Muscle layer of duodenum (tissue), 2 donors: ENCODE results near the gene CD79A.

Experiments used
- H3K27ac ChIP-seq: one replicate; pipeline ENCODE4 v1.7.0; 2013; ENCODE audit warnings: mild to moderate bottlenecking, low read length
- H3K27me3 ChIP-seq: one replicate; pipeline ENCODE4 v1.7.0; 2013; ENCODE audit warnings: low read depth, mild to moderate bottlenecking, control low read depth, low read length
- H3K36me3 ChIP-seq, 2 donors: one replicate each; pipeline ENCODE4 v1.7.0; 2013; ENCODE audit warnings: low read length in 2 of 2, control low read depth in 1 of 2, mild to moderate bottlenecking in 1 of 2; ENCODE audit not compliant: insufficient read depth in 2 of 2, control insufficient read depth in 1 of 2
- H3K4me1 ChIP-seq, 2 donors: one replicate each; pipeline ENCODE4 v1.7.0; 2013; ENCODE audit warnings: low read length in 2 of 2, mild to moderate bottlenecking in 2 of 2, control low read depth in 1 of 2, moderate library complexity in 1 of 2; ENCODE audit not compliant: insufficient read depth in 2 of 2, control insufficient read depth in 1 of 2
- H3K4me3 ChIP-seq, 2 donors: one replicate each; pipeline ENCODE4 v1.7.0; 2013; ENCODE audit warnings: low read length in 2 of 2, low read depth in 1 of 2, mild to moderate bottlenecking in 1 of 2
- H3K9me3 ChIP-seq, 2 donors: one replicate each; pipeline ENCODE4 v1.7.0; 2013; ENCODE audit warnings: low read length in 2 of 2, control low read depth in 1 of 2, mild to moderate bottlenecking in 1 of 2; ENCODE audit not compliant: control insufficient read depth in 1 of 2
- donor health status: healthy.

The CD79A gene

DNA sequence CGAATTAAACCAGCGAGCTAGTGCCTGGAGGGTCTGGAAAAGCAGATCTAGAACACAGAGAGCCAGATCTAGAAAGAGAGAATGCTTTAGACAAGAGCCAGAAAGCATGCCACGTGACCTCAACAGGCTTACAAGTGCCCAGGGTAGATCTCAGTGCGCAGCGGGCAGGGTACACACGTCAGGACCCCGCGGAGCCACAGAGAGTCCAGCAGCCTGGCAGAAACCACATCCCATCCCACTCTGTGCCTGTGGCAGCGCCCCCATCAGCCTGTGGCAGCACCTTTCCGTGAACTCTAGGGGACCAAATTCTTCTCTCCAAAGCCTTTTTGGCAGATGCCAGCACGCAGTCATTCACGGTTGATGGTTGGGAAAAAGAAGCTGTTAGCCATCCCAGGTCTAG, 11.8 kb downstream of the CD79A start:
- Histone ChIP-seq H3K9me3 (no peaks in the 10 kb centered on the region), H3K4me1 (peaks cover 7 to 21% of the 10 kb centered on the region in 2 donors), H3K36me3 (peaks cover 15 to 43% of the 10 kb centered on the region in 2 donors), H3K27me3 (no peaks in the 10 kb centered on the region), H3K4me3 (no peak overlapping the region), H3K27ac (no peak overlapping the region)

DNA sequence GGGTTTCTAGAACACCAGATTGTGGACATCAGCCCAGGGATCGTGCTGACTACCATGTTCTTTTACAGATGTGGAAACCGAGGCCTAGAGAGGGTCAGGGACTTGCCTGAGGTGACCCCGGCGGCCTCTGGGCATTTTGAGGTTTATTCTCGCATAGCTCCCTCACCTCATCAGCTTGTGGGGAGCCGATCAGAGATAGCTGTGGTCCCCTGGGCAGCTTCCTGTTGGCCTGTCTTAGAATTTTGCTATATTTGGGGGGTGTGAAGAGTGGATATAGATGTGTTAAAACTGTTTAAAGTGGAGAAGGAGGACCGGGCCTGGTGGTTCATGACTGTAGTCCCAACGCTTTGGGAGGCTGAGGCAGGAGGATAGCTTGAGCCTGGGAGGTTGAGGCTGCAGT, 12.8 kb downstream of the CD79A start:
- peaks cover 24 to 53% of the 10 kb centered on the region in 2 donors for H3K36me3 ChIP-seq
- no peaks in the 10 kb centered on the region for H3K27me3 ChIP-seq
- no peak overlapping the region for H3K27ac ChIP-seq
- no peaks in the 10 kb centered on the region for H3K9me3 ChIP-seq
- H3K4me3 ChIP-seq, result no peak overlapping the region
- peaks cover 3 to 16% of the 10 kb centered on the region in 2 donors for H3K4me1 ChIP-seq

DNA sequence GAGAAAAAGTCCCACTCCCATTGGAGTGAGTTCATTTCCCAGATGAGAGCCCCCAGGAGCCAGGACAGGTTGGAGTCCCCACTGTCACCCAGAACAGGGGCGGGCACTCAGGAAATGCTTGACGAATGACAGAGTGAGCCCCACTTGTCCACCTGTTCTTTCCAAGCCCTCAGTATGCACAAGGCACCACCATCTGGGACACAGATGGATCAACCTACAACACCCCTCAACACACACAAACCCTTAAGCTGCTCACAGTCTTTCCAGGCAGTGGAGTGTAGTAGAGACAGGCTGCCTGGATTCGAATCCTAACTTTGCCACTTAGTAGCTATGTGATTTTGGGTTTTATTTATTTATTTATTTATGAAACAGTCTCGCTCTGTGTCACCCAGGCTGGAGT, 13.9 kb downstream of the CD79A start:
- Histone ChIP-seq H3K27ac (no peak overlapping the region), H3K9me3 (no peaks in the 10 kb centered on the region), H3K27me3 (no peaks in the 10 kb centered on the region), H3K4me1 (peaks cover 0 to 13% of the 10 kb centered on the region in 2 donors), H3K36me3 (peaks cover 31 to 63% of the 10 kb centered on the region in 2 donors), H3K4me3 (no peak overlapping the region)

DNA sequence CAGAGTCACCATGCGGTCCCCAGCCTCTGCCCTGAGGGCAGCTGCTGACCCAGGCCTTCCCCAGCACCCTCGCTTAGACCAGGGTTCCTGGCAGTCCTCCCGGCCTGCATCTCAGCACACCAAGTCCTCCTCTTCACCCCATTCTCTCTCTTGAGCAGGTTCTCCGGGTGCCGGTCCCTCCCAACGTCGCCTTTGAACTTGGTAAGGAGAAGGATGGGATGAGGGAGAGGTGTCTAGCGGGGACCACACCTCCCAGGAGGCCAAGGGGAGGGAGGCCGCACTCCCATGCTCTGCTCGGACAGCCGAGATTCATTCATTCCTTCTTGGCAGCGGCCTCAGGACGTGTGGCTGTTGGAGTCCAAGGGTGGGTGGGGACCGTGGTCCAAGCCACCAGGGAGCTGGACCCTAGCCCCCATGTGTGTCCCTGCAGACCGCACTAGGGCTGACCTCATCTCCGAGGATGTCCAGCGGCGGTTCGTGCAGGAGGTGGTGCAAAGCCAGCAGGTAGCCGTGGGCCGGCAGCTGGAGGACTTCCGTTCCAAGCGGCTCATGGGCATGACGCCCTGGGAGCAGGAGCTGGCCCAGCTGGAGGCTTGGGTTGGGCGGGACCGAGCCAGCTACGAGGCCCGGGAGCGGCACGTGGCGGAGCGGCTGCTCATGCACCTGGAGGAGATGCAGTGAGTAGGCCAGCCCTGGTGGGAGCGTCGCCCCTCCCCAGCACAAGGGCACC, 15.3 kb downstream of the CD79A start:
- Histone ChIP-seq H3K36me3 (peaks cover 32 to 66% of the 10 kb centered on the region in 2 donors), H3K4me1 (no peaks in the 10 kb centered on the region), H3K4me3 (no peak overlapping the region), H3K9me3 (no peaks in the 10 kb centered on the region), H3K27ac (no peak overlapping the region), H3K27me3 (no peaks in the 10 kb centered on the region)

DNA sequence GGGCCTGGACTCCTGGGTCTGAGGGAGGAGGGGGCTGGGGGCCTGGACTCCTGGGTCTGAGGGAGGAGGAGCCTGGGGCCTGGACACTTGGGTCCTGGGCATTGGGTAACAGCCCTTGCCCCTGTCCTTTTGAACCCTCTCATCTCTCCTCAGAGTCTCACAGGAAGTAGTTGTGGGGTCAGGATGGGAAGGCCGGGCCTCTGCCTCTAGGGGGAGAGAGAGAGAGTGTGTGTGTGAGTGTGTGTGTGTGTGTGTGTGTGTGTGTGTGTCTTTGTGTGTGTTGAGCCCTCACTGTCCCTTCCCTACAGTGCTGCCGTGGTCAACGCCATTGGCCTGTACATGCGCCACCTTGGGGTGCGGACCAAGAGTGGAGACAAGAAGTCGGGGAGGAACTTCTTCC, 16.8 kb downstream of the CD79A start:
- Histone ChIP-seq H3K4me3 (no peak overlapping the region), H3K9me3 (no peaks in the 10 kb centered on the region), H3K27ac (no peak overlapping the region), H3K27me3 (no peaks in the 10 kb centered on the region), H3K4me1 (no peaks in the 10 kb centered on the region), H3K36me3 (peaks cover 38 to 74% of the 10 kb centered on the region in 2 donors)

DNA sequence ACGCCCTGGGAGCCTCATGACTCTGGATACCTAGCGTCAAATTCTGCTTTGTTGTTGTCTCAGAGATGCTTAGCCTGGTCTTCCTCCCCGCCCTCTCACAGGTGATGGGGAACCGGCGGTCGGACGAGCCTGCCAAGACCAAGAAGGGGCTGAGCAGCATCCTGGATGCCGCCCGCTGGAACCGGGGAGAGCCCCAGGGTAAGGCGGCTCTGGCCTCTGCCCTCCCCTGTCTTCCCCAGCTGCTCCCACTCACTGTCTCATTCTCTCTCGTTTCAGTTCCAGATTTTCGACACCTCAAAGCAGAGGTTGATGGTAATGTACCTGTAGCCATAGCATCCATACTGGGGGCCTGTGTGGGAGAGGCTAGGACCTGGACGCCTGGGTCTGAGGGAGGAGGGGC, 17.3 kb downstream of the CD79A start:
- no peak overlapping the region for H3K4me3 ChIP-seq
- H3K36me3 ChIP-seq, result peaks cover 39 to 74% of the 10 kb centered on the region in 2 donors

DNA sequence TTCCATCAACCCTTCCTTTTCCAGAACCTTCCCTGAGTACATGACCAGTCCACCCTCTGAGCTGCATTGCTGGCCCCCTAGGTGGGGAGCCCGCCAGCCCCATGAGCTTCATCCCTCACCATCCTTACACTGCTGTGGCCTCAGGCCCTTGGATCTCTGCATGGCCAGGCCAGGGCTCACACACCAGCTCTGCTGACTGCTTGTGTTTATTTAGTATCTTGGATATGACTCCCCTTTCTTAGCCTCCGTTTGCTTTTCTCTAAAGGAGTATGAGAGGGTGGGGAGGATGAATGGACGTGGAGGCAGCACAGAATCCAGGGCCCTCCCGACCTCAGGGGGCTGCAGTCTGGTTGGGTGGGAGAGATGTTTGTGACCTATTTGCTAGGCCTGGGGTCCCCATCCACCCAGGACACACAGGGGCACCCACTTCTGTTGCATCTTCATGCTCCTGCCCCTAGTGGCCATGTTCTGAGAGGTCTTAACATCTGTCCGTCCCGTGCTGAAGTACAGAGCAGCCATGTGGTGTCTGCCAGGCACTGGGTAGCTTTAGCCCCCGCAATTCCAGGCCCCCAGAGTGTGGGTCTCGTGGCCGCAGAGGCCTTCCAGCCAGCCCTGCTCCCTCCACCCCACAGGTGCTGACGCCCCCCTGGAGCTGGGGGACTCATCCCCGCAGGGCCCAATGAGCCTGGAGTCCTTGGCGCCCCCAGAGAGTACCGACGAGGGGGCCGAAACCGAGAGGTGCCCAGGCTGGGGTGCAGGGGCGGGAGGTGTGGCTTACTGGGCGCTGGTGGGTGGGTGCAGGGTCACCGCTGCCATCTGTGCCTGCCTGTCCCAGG, 18.9 kb downstream of the CD79A start:
- H3K9me3 ChIP-seq, result no peaks in the 10 kb centered on the region
- H3K27ac ChIP-seq, result no peak overlapping the region
- no peak overlapping the region for H3K4me3 ChIP-seq
- peaks cover 47 to 79% of the 10 kb centered on the region in 2 donors for H3K36me3 ChIP-seq
- H3K27me3 ChIP-seq, result no peaks in the 10 kb centered on the region
- H3K4me1 ChIP-seq, result no peaks in the 10 kb centered on the region

More for the DNA sequence above, 17.3 kb downstream of the CD79A start:
- Histone ChIP-seq H3K4me1 (no peaks in the 10 kb centered on the region), H3K9me3 (no peaks in the 10 kb centered on the region), H3K27ac (no peak overlapping the region), H3K27me3 (no peaks in the 10 kb centered on the region)

DNA sequence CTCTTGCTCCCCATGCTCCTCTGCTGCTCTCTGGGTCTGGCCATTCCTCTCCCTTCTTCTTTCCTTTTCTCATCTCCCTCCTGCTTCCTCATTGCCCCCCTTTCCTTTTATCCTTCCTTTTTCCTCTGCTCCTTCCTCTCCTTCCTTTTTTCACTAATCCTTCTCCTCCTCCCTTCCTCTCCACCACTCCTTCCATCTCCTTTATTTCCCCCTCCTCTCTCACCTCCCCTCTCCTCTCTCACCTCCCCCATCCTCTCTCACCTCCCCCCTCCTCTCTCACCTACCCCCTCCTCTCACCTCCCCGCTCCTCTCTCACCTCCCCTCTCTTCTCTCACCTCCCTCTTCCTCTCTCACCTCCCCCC, 19.5 kb downstream of the CD79A start:
- Histone ChIP-seq H3K4me1 (no peaks in the 10 kb centered on the region), H3K9me3 (no peaks in the 10 kb centered on the region), H3K27ac (no peak overlapping the region), H3K4me3 (no peak overlapping the region), H3K27me3 (no peaks in the 10 kb centered on the region), H3K36me3 (peaks cover 50 to 82% of the 10 kb centered on the region in 2 donors)

DNA sequence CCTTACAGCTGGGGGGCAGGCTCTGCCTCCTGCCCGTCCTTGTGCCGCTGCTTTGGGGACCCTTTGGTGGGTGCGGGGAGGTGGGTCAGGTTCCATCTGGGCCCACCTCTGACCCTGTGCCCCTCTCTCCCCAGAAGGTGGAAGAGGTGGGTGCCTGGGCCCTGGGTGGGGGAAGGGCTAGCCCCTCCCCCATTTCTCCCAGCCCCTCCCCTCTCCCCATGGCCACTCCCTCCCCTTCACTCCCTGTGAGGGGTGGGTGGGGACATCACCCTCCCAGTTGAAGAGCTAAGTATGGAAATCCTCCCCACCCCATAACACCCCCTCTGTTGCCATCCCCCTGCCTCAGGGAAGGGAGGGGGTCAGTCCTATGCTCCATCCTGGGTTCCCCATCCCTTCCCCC, 20.1 kb downstream of the CD79A start:
- Histone ChIP-seq H3K36me3 (peaks cover 52 to 82% of the 10 kb centered on the region in 2 donors), H3K4me3 (no peak overlapping the region), H3K4me1 (no peaks in the 10 kb centered on the region), H3K27ac (no peak overlapping the region), H3K27me3 (no peaks in the 10 kb centered on the region), H3K9me3 (no peaks in the 10 kb centered on the region)

DNA sequence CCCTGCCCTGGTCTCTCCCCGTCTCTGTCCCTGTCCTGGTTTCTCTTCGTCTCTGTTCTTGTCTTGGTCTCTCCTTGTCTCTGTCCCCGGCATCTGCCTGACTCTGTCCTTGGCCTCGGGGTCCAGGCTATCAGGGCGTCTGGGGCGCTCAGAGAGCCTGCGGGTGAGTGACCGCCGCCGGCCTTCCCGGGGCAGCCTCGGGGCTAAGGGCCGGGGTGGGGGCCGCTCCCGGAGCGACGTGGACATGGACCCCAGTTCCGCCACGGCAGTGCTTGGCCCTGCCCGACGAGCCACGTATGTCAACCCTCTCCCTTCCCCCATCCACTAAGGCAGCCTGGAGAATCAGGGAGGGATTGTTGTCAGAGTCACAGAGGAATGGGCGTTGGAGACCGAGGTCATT, 20.7 kb downstream of the CD79A start:
- no peaks in the 10 kb centered on the region for H3K9me3 ChIP-seq
- no peak overlapping the region for H3K27ac ChIP-seq
- H3K27me3 ChIP-seq, result no peaks in the 10 kb centered on the region
- H3K36me3 ChIP-seq, result peaks cover 51 to 82% of the 10 kb centered on the region in 2 donors
- no peaks in the 10 kb centered on the region for H3K4me1 ChIP-seq
- no peak overlapping the region for H3K4me3 ChIP-seq

DNA sequence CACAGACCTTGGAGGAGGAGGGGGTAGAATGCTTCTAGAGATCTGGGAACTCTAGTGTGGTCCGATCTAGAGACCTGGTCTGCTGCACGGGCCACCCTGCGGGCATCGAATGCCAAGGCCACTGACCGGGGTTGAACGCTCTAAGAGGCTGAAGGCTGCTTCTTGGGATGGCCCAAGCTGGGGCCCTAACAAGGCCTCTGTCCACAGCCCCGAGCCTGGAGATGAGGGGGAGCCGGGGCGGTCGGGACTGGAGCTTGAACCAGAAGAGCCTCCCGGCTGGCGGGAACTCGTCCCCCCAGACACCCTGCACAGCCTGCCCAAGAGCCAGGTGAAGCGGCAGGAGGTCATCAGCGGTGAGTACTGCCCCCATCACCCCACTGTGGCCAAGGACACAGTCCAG, 21.2 kb downstream of the CD79A start:
- H3K36me3 ChIP-seq, result peaks cover 51 to 83% of the 10 kb centered on the region in 2 donors

More for the DNA sequence above, 21.2 kb downstream of the CD79A start:
- Histone ChIP-seq H3K4me3 (no peak overlapping the region), H3K27me3 (no peaks in the 10 kb centered on the region), H3K9me3 (no peaks in the 10 kb centered on the region), H3K4me1 (no peaks in the 10 kb centered on the region), H3K27ac (no peak overlapping the region)
